ENCODE results near the gene MYBBP1A. TPM values are rescaled to one million over a fixed set of nuclear protein-coding genes. Genes with fewer than 3 reads are reported as not detected.

Gene MYBBP1A
- total RNA-seq, 1 experiment from 2014 or later: 163 TPM

DNA sequence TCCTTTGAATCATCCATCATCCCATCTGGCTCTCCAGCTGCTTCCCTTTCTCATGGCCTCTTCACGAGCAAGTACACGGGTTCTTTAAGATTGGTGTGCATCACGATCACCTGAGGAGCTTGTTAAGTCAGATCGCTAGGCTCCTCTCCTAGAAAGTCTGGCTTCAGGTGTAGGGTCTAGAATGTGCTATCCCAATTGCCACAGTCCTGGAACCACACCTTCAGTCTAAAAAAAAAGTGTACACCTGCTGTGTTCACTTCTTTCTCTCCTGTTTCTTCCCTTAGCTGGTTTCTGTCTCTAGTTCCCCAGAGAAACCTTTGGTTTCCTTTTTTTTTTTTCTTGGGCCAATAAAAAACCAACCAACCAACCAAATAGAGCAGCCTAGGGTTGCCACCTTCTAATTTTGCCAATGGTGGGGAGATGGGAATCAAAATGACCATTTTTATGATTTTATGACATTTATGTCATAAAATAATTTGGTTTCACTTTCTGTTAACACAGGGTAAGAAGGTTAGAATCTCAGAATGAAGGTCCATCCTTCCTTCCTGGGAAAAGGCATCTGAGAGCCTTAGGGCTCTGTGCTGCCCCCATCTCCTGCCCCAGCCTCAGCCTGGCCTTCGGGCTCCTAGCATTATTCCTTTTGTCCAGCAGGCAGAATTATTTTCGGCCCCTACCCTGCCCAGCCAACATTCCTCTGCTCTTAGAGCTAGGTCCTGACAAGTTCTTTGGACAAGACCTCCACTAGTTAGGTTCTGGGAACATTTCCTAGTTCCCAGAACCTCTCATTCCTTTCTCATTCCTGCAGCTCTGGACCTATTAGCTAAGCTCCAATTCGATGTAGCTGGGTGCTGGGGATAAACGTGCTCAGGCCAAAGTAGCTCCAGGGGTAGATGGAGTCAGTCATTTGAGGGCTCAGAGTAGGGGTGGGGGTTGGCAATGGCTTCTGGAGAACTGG is 7.1 kb upstream of the MYBBP1A start:
- CTCF ChIA-PET: interaction anchor here (0.5 to 2.0 kb wide), 6 partner anchors 23 to 182 kb away, joined by 3 to 9 read pairs (median 3); no protein-coding TSS in a partner anchor
- no peak overlapping the region for H3K4me3 Mint-ChIP-seq
- no peak overlapping the region for H3K27ac Mint-ChIP-seq
- ATAC-seq (no peak), DNase-seq (ENCODE audit: low spot score) (no peak)
- TF ChIP-seq, protein P1, sequence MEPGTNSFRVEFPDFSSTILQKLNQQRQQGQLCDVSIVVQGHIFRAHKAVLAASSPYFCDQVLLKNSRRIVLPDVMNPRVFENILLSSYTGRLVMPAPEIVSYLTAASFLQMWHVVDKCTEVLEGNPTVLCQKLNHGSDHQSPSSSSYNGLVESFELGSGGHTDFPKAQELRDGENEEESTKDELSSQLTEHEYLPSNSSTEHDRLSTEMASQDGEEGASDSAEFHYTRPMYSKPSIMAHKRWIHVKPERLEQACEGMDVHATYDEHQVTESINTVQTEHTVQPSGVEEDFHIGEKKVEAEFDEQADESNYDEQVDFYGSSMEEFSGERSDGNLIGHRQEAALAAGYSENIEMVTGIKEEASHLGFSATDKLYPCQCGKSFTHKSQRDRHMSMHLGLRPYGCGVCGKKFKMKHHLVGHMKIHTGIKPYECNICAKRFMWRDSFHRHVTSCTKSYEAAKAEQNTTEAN (CRISPR knock-in tag; IDR thresholded peaks at IDR 0.05): no peak
- no peak for TF ChIP-seq CBFB (CRISPR knock-in tag; IDR thresholded peaks at IDR 0.05; ENCODE audit: low read depth)
- TF ChIP-seq IRF2 (CRISPR knock-in tag; IDR thresholded peaks at IDR 0.05; ENCODE audit: borderline replicate concordance, low read depth): no peak
- TF ChIP-seq NFATC4 (CRISPR knock-in tag; IDR thresholded peaks at IDR 0.05): no peak
- TF ChIP-seq TP53 (CRISPR knock-in tag; IDR thresholded peaks at IDR 0.05): no peak
- no peak for TF ChIP-seq USF1 (CRISPR knock-in tag; IDR thresholded peaks at IDR 0.05)
- no peak for TF ChIP-seq SP1 (CRISPR knock-in tag; conservative IDR thresholded peaks at IDR 0.05)
- TF ChIP-seq SOX15 (CRISPR knock-in tag; IDR thresholded peaks at IDR 0.05): no peak
- TF ChIP-seq SMAD3 (CRISPR knock-in tag; IDR thresholded peaks at IDR 0.05; ENCODE audit: borderline replicate concordance): no peak
- TF ChIP-seq RORB (CRISPR knock-in tag; IDR thresholded peaks at IDR 0.05): no peak
- no peak for TF ChIP-seq ELF4 (CRISPR knock-in tag; IDR thresholded peaks at IDR 0.05; ENCODE audit: low read depth)
- TF ChIP-seq MAX (CRISPR knock-in tag; IDR thresholded peaks at IDR 0.05): no peak
- POLR2A ChIA-PET: no interaction called here
- H3K36me3 Mint-ChIP-seq: no peaks in the 10 kb centered on the region
- no peaks in the 10 kb centered on the region for H3K9me3 Mint-ChIP-seq
- H3K27me3 Mint-ChIP-seq (ENCODE audit: low read depth): peaks cover 9% of the 10 kb centered on the region
- H3K4me1 Mint-ChIP-seq: peaks cover 17% of the 10 kb centered on the region

DNA sequence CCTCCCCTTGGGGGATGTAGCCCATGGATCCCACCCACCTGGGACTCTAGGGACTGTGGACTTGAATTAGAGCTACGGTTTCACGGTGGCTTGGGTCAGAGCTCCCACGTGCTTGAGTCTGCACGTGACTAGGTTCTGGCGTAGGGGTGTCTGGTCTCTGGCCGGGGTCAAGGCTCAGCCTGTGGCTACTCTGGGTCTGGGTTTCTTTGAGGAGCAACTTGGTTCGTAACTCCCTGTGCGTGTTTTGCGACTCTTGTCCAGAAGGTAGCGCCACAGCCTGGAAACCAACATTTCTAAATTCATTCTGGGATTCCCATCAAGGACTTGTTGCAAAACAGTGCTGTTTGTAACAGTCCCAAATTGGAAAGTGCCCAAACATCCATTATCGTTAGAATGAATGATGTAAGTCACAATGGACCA is 5.7 kb upstream of the MYBBP1A start:
- CTCF ChIA-PET: interaction anchor here (0.5 to 2.1 kb wide), 6 partner anchors 9 to 361 kb away, joined by 3 to 5 read pairs (median 3); partner anchors contain the start of gene SMTNL2
- TF ChIP-seq SOX15 (CRISPR knock-in tag; IDR thresholded peaks at IDR 0.05): no peak
- peak; percentile 63; the same call in 1 of the 2 replicates for TF ChIP-seq USF1 (CRISPR knock-in tag; IDR thresholded peaks at IDR 0.05)
- peak; percentile 40 for TF ChIP-seq USF2 (CRISPR knock-in tag; IDR thresholded peaks at IDR 0.05)
- no peak for TF ChIP-seq EMX1 (CRISPR knock-in tag; IDR thresholded peaks at IDR 0.05)
- no peak for TF ChIP-seq ZNF396 (CRISPR knock-in tag; IDR thresholded peaks at IDR 0.05; ENCODE audit: borderline replicate concordance)
- no peak for TF ChIP-seq MAX (CRISPR knock-in tag; IDR thresholded peaks at IDR 0.05)
- no peak for TF ChIP-seq ZNF232 (CRISPR knock-in tag; IDR thresholded peaks at IDR 0.05)
- TF ChIP-seq, protein P2, sequence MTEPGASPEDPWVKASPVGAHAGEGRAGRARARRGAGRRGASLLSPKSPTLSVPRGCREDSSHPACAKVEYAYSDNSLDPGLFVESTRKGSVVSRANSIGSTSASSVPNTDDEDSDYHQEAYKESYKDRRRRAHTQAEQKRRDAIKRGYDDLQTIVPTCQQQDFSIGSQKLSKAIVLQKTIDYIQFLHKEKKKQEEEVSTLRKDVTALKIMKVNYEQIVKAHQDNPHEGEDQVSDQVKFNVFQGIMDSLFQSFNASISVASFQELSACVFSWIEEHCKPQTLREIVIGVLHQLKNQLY (CRISPR knock-in tag; IDR thresholded peaks at IDR 0.05): no peak
- TF ChIP-seq, protein P3, sequence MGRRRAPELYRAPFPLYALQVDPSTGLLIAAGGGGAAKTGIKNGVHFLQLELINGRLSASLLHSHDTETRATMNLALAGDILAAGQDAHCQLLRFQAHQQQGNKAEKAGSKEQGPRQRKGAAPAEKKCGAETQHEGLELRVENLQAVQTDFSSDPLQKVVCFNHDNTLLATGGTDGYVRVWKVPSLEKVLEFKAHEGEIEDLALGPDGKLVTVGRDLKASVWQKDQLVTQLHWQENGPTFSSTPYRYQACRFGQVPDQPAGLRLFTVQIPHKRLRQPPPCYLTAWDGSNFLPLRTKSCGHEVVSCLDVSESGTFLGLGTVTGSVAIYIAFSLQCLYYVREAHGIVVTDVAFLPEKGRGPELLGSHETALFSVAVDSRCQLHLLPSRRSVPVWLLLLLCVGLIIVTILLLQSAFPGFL (CRISPR knock-in tag; IDR thresholded peaks at IDR 0.05; ENCODE audit: borderline replicate concordance): no peak
- 0 out of 2 replicates have a peak, but pooled peaks have one; percentile 41 for TF ChIP-seq FOXP1 (CRISPR knock-in tag; IDR thresholded peaks at IDR 0.05; ENCODE audit: borderline replicate concordance)
- no peak for TF ChIP-seq NR1H2 (CRISPR knock-in tag; IDR thresholded peaks at IDR 0.05)
- no peak for TF ChIP-seq ETV6 (CRISPR knock-in tag; IDR thresholded peaks at IDR 0.05)
- POLR2A ChIA-PET: no interaction called here
- Mint-ChIP-seq H3K4me1 (peaks cover 19% of the 10 kb centered on the region), H3K36me3 (no peaks in the 10 kb centered on the region), H3K4me3 (no peak overlapping the region), H3K9me3 (no peaks in the 10 kb centered on the region), H3K27ac (no peak overlapping the region; the same call in 1 of the 2 replicates), H3K27me3 (ENCODE audit: low read depth) (peaks cover 5% of the 10 kb centered on the region)
- DNase-seq (ENCODE audit: low spot score) (peak; percentile 38), ATAC-seq (peak; percentile 46)
